ENCODE results near the gene MEAF6.

The MEAF6 gene

GRCh38 chr1:37474697-37475379 lies 39.7 kb downstream of the MEAF6 start:
- DNase-seq (ENCODE audit: low read depth in 2 of 2, low spot score in 1 of 2) = no peak

GRCh38 chr1:37474046-37474696 lies 40.4 kb downstream of the MEAF6 start, which contains the start of gene ZC3H12A:
ZC3H12A (plus strand) TSS chr1:37474580; CDS start chr1:37475497, 917 bp downstream.
- peak; percentile 83 to 85 for DNase-seq (ENCODE audit: low read depth in 2 of 2, low spot score in 1 of 2)

DNA sequence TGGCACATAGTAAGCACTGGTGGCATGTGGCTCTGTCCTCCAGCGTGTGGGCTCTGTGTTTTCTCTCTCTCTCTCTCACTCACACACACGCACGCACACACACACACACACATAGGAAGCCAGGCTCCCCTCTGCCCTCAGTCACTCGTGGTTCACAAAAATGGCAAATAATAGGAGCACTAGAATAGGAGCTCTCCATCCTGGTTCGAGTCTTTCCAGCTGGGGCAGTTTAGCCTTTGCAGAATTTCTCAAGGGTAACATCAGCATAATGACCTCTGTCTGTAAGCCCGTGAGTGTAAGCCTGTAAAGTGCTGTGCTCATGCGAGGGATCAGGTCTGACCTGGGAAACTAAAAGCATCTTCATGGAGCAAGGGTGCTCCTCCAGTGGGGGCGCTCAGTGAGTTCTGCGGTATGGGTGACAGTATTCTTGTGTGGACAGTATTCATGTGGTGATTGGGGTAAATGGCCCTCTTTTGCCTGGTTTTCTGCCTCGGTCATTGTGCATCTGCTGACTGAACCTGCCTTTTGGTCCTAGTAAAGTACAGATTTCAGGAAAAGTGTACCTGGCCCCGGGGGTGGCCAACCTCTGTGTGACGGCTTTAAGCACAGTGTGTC lies 41.0 kb downstream of the MEAF6 start:
- DNase-seq (ENCODE audit: low read depth in 2 of 2, low spot score in 1 of 2) = no peak

DNA sequence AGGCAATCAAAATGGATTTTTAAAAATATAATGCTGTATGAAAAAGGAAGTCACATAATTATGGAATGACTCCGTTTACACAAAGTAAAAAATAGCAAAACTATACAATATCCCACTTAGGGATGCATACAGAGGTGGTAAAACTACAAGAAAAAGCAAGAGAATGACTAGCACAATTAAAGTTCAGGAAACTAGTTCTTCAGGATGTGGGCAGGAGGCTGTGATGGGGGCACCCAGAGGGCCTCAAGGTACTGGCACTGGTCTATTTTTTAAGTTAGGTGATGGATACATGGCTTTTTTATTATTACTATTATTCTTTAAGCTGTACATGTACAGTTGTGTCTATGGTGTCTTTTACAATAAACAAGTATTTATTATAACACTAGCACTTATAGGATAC lies 41.6 kb downstream of the MEAF6 start:
- DNase-seq (ENCODE audit: low read depth in 2 of 2, low spot score in 1 of 2) = no peak

GRCh38 chr1:37472281-37472680 lies 42.3 kb downstream of the MEAF6 start:
- DNase-seq (ENCODE audit: low read depth in 2 of 2, low spot score in 1 of 2) = no peak

DNA sequence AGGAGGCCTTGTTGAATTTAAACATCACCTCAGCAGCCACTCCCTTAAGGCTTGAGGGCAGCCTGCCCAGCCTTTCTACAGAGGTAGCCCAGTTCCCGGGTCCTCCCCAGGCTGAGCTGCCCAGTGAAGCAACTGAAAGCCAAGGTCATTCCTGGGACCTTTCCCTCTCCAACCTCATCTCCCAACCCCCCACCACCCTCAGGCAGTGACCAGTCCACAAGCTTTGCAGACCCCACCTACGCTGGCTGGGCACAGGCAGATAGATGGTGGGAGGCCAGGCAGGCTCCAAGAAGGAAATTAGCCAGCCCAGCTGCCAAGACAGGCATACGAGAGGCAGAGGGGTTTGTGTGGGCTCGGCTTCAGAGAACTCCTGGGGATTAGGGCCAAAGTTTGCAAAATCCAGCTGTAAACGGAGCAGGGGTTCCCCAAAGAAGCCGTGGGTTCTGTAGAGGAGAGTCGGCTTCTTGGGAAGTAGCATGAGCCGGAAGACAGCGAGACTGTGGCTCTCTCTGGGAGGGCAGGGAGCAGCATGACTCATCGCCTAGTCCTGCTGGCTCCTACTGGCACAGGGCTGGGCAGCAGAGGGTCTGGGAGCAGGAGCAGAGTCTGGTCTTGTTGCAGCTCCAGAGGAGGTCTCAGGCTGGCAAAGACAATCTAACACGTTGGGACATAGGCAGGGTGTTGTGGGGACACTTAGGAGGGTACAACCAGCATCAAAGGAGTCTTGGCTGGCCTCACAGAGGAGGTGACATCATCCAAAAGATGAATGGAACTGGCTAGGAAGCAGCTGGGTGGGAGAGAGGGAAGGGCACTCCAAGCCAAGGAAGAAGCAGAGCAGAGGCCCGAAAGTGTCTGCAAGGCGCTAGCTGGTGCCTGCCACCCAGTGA lies 43.0 kb downstream of the MEAF6 start:
- DNase-seq (ENCODE audit: low read depth in 2 of 2, low spot score in 1 of 2) = no peak

- no peak for DNase-seq (ENCODE audit: low read depth in 2 of 2, low spot score in 1 of 2)
These were observed 45.2 kb downstream of the MEAF6 start for GRCh38 chr1:37469386-37469785.

DNA sequence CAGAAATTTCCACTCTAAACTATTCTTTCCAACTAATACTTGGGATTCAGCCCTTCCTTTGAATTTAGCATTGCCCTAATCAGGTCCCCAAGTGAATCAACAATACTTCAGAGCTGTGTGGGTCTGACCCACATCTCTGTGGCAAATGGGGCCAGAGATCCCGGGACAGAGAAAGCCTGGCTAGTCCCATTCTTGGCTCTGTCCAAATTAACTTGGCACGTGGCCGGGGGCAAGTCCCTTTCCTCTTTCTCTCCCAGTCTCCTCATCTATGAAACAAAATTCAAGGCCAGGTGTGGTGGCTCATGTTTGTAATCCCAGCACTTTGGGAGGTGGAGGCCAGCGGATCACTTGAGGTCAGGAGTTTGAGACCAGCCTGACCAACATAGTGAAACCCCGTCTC lies 46.5 kb downstream of the MEAF6 start:
- DNase-seq (ENCODE audit: low read depth in 2 of 2, low spot score in 1 of 2) = no peak

DNA sequence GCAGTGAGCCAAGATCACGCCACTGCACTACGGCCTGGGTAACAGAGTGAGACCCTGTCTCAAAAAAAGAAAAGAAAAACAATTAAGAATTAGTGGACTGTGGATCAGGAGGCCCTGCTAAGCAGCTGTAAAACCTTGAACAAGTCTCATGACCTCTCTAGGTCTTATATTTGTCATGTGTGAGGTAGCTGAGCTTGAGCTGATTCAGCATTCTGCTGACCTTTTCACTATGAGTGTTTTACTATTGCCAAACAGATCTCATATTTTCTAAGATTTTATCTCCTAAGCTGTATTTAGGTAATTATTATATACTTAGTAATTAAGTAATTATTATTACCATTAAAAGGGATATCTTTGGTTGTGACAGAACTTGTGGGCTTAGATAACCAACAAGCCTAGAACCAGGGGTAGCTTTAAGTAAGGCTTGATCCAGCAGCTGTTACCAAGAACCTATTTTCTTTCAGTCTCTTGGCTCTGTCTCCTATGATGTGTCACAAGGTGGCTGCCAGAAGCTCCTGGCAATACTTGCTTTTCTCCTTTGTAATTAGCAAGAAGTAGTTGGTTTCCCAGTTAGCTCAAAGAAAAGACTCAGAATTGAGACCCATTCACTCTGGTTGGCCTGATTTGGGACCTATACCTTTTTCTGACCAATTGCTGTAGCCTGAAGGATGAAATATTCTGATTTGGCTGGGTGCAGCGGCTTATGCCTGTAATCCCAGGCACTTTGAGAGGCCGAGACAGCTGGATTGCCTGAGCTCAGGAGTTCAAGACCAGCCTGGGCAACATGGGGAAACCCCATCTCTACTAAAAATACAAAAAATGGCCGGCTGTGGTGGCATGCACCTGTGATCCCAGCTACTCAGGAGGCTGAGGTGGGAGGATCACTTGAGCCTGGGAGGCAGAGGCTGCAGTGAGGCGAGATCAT lies 48.7 kb downstream of the MEAF6 start:
- no peak for DNase-seq (ENCODE audit: low read depth in 2 of 2, low spot score in 1 of 2)

GRCh38 chr1:37464443-37464842 lies 50.1 kb downstream of the MEAF6 start:
- DNase-seq (ENCODE audit: low read depth in 2 of 2, low spot score in 1 of 2) = no peak

- DNase-seq (ENCODE audit: low read depth in 2 of 2, low spot score in 1 of 2) = no peak
These were observed 52.7 kb downstream of the MEAF6 start for GRCh38 chr1:37461698-37462436.

DNA sequence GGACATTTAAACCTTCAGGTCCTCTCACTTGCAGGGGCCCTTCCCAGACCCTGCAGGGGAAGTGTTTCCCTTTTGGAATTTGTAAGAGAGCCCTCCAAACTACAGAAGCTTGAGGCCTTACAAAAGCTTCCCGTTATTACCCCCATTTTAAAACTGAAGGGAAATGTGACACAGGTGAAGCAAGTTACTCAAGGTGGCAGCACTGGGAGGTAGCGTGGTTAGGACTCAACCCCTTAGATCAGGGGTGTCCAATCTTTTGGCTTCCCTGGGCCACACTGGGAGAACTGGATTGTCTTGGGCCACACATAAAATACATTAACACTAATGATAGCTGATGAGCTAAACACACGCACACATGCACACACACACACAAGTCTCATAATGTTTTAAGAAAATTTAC lies 56.0 kb downstream of the MEAF6 start:
- no peak for DNase-seq (ENCODE audit: low read depth in 2 of 2, low spot score in 1 of 2)

DNA sequence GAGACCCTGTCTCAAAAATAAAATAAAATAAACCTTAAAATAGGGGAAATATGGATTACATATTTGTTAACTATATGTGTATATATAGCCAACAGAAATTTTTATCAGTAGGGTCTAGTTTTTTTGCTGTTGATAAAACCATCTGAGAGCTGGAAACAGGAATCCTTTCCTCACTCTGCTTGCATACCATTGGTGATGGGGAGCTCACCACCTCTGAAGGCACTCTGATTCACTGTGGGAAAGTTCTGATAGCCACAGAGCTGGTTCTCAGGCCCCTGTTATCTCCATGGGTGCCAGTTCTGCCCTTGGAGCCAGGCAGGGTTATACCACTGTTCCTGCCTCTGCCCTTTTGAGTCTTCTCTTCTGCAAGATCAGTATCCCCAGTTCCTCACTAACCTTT lies 58.0 kb downstream of the MEAF6 start:
- no peak for DNase-seq (ENCODE audit: low read depth in 2 of 2, low spot score in 1 of 2)

DNA sequence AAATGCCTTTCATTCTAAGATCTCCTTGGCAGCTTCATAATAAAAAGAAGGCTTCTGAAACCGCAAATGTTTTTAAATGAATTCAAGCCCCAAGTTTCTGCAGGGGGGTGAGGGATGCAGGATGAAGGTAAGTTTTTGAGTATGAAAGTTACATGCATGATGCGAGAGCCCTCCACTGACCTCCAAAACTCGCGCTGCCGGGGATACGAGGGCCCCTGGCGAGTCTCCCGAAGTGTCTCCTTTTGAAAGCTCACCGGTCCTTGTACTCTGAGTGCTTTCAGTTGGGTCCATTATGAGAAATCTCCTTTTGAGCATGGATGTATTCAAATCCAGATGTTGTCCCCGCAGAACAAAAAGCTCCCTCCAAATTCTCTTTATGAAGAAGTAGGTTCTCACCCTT lies 59.0 kb downstream of the MEAF6 start:
- no peak for DNase-seq (ENCODE audit: low read depth in 2 of 2, low spot score in 1 of 2)

GRCh38 chr1:37453647-37454046 lies 60.9 kb downstream of the MEAF6 start:
- DNase-seq (ENCODE audit: low read depth in 2 of 2, low spot score in 1 of 2) = no peak

- no peak for DNase-seq (ENCODE audit: low read depth in 2 of 2, low spot score in 1 of 2)
These were observed 62.1 kb downstream of the MEAF6 start for GRCh38 chr1:37452416-37452815.

- DNase-seq (ENCODE audit: low read depth in 2 of 2, low spot score in 1 of 2) = no peak
These were observed 64.6 kb downstream of the MEAF6 start for GRCh38 chr1:37449936-37450335.

GRCh38 chr1:37448691-37449417 lies 65.7 kb downstream of the MEAF6 start:
- DNase-seq (ENCODE audit: low read depth in 2 of 2, low spot score in 1 of 2) = no peak

GRCh38 chr1:37448185-37448584 lies 66.4 kb downstream of the MEAF6 start:
- no peak for DNase-seq (ENCODE audit: low read depth in 2 of 2, low spot score in 1 of 2)

Data from stimulated activated CD8-positive, alpha-beta memory T cell treated with anti-CD3 and anti-CD28 coated beads, Interleukin-4, amount 100 ng/mL, for 1 hour (primary cell).